Neural cell (in vitro differentiated cells): ENCODE data around the gene MTCL1. TPM values are rescaled to one million over a fixed set of nuclear protein-coding genes. Genes with fewer than 3 reads are reported as not detected.

ENCODE experiments used
- H2AFZ ChIP-seq: fragments of 200-600, 300-800 bp; sonication (generic), shearing (Covaris generic); 2 replicates; pipeline ENCODE4 v1.6.0; 2014; ENCODE audit warnings: low read depth, mild to moderate bottlenecking, antibody characterized with exemption, low read length, moderate library complexity
- H3F3A ChIP-seq: fragments of 200-600 bp; shearing (Covaris generic); 2 replicates; pipeline ENCODE4 v1.6.1; 2016; ENCODE audit warnings: mild to moderate bottlenecking, moderate library complexity, mixed read lengths, antibody characterized with exemption, low read length; ENCODE audit not compliant: insufficient read depth, poor library complexity, severe bottlenecking
- H3K27ac ChIP-seq: fragments of 200-600, 300-800 bp; sonication (generic), shearing (Covaris generic); 2 replicates; pipeline ENCODE4 v1.5.1; 2014; ENCODE audit warnings: mild to moderate bottlenecking, low read length, moderate library complexity
- H3K27me3 ChIP-seq: fragments of 300-800, 200-600 bp; sonication (generic), shearing (Covaris generic); 2 replicates; pipeline ENCODE4 v1.6.0; 2014; ENCODE audit warnings: mild to moderate bottlenecking, low read depth, low read length, moderate library complexity; ENCODE audit not compliant: insufficient read depth
- H3K36me3 ChIP-seq: fragments of 300-800, 200-600 bp; sonication (generic), shearing (Covaris generic); 2 replicates; pipeline ENCODE4 v1.5.1; 2014; ENCODE audit warnings: mild to moderate bottlenecking, antibody characterized with exemption, low read length, moderate library complexity; ENCODE audit not compliant: insufficient read depth
- H3K4me2 ChIP-seq: fragments of 300-800, 200-600 bp; sonication (generic), shearing (Covaris generic); 2 replicates; pipeline ENCODE4 v1.6.0; 2014; ENCODE audit warnings: mild to moderate bottlenecking, low read length
- H3K4me3 ChIP-seq: fragments of 300-800, 200-600 bp; sonication (generic), shearing (Covaris generic); 2 replicates; pipeline ENCODE4 v1.5.1; 2014; ENCODE audit warnings: mild to moderate bottlenecking, low read length, moderate library complexity
- H3K79me2 ChIP-seq: fragments of 200-600 bp; shearing (Covaris generic); replicated peaks from 2 replicates; pipeline ENCODE4 v1.6.0; 2014; ENCODE audit warnings: mild to moderate bottlenecking, low read length, moderate library complexity; ENCODE audit not compliant: insufficient read depth
- H3K9ac ChIP-seq: fragments of 300-800, 200-600 bp; sonication (generic), shearing (Covaris generic); 2 replicates; pipeline ENCODE4 v1.6.1; 2016; ENCODE audit warnings: mild to moderate bottlenecking, low read length, mixed read lengths
- H3K9me2 ChIP-seq: fragments of 200-600 bp; shearing (Covaris generic); 2 replicates; pipeline ENCODE4 v1.6.1; 2016; ENCODE audit warnings: mild to moderate bottlenecking, low read length, mixed read lengths; ENCODE audit not compliant: insufficient read depth
- H3K9me3 ChIP-seq: fragments of 200-600, 300-800 bp; sonication (generic), shearing (Covaris generic); 2 replicates; pipeline ENCODE4 v1.6.1; 2016; ENCODE audit warnings: mild to moderate bottlenecking, mixed run types, low read length, moderate library complexity, mixed read lengths
- H4K20me1 ChIP-seq: fragments of 200-600 bp; shearing (Covaris generic); 2 replicates; pipeline ENCODE4 v1.6.1; 2016; ENCODE audit warnings: mild to moderate bottlenecking, mixed run types; ENCODE audit not compliant: insufficient read depth
- EP300 ChIP-seq: fragments of 450-650 bp; conservative IDR thresholded peaks from 2 replicates; pipeline ENCODE4 v1.6.1; 2014; ENCODE audit warnings: antibody characterized with exemption, mild to moderate bottlenecking, moderate library complexity; ENCODE audit not compliant: poor library complexity, severe bottlenecking
- EZH2 ChIP-seq: fragments of 200-600, 300-800 bp; shearing (Covaris generic), sonication (generic); IDR thresholded peaks from 2 replicates; pipeline ENCODE4 v1.6.1; 2014; ENCODE audit warnings: antibody characterized with exemption, low read length, borderline replicate concordance, mild to moderate bottlenecking; ENCODE audit not compliant: insufficient read depth, poor library complexity, severe bottlenecking
- MXI1 ChIP-seq: fragments of 450-650 bp; conservative IDR thresholded peaks from 2 replicates; pipeline ENCODE4 v1.6.1; 2014; ENCODE audit warnings: antibody characterized with exemption, mild to moderate bottlenecking; ENCODE audit not compliant: poor library complexity, severe bottlenecking
- POLR2AphosphoS5 ChIP-seq: IDR thresholded peaks from 2 replicates; pipeline ENCODE4 v1.6.1; 2012
- RAD21 ChIP-seq: fragments of 450-650 bp; conservative IDR thresholded peaks from 2 replicates; pipeline ENCODE4 v1.6.1; 2014; ENCODE audit warnings: antibody characterized with exemption, mild to moderate bottlenecking, moderate library complexity
- SMC3 ChIP-seq: fragments of 450-650 bp; conservative IDR thresholded peaks from 2 replicates; pipeline ENCODE4 v1.6.1; 2014; ENCODE audit warnings: antibody characterized with exemption, mild to moderate bottlenecking, moderate library complexity; ENCODE audit not compliant: poor library complexity
- TAF1 ChIP-seq: IDR thresholded peaks from 2 replicates; pipeline ENCODE4 v1.6.1; 2012; ENCODE audit warnings: low read depth
- polyA plus RNA-seq: library from polyadenylated mRNA; depleted of rRNA; stranded (reverse); fragments of >200 nt; gene quantifications from 2 replicates; pipeline ENCODE4 v1.2.3, GENCODE V29; 2014
- TF ChIP-seq, protein P1 (sequence below): IDR thresholded peaks from 2 replicates; pipeline ENCODE4 v1.6.1; 2012; ENCODE audit warnings: borderline replicate concordance
- TF ChIP-seq, protein P2 (sequence below): fragments of 450-650 bp; IDR thresholded peaks from 2 replicates; pipeline ENCODE4 v1.5.1; 2014; ENCODE audit warnings: antibody characterized with exemption, mild to moderate bottlenecking, moderate library complexity; ENCODE audit not compliant: poor library complexity, severe bottlenecking

The MTCL1 gene
- polyA plus RNA-seq, 1 donor from 2014 or later: 20.8 TPM

DNA sequence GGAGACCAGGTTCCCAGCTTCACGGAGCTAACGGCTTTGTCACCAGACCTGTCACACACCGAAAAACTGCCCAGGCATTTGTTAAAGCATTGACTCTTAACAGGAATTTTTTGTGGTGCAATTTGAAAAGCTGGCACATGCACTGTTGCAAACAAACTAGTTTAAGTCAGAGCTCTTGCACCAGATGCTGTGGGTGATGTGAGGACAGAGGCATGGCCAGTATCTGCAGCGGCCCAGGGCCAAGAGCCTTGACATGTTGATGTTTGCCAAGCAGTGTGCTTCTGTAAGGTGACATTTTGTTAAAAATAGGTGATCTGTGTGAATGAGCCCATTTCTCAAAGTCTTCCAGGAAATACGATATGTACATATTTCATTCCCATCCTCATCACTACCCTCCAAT, 142.5 kb downstream of the MTCL1 start:
- no peaks in the 10 kb centered on the region for H3K9me2 ChIP-seq
- H3K27ac ChIP-seq: no peak overlapping the region
- no peaks in the 10 kb centered on the region for H3K9me3 ChIP-seq
- no peaks in the 10 kb centered on the region for H3K36me3 ChIP-seq
- H3K27me3 ChIP-seq: no peaks in the 10 kb centered on the region
- H3K79me2 ChIP-seq: no peaks in the 10 kb centered on the region
- TF ChIP-seq MXI1 (no peak), TAF1 (no peak), RAD21 (no peak), EP300 (no peak), POLR2AphosphoS5 (no peak), EZH2 (no peak), SMC3 (no peak)
- TF ChIP-seq, protein P1, sequence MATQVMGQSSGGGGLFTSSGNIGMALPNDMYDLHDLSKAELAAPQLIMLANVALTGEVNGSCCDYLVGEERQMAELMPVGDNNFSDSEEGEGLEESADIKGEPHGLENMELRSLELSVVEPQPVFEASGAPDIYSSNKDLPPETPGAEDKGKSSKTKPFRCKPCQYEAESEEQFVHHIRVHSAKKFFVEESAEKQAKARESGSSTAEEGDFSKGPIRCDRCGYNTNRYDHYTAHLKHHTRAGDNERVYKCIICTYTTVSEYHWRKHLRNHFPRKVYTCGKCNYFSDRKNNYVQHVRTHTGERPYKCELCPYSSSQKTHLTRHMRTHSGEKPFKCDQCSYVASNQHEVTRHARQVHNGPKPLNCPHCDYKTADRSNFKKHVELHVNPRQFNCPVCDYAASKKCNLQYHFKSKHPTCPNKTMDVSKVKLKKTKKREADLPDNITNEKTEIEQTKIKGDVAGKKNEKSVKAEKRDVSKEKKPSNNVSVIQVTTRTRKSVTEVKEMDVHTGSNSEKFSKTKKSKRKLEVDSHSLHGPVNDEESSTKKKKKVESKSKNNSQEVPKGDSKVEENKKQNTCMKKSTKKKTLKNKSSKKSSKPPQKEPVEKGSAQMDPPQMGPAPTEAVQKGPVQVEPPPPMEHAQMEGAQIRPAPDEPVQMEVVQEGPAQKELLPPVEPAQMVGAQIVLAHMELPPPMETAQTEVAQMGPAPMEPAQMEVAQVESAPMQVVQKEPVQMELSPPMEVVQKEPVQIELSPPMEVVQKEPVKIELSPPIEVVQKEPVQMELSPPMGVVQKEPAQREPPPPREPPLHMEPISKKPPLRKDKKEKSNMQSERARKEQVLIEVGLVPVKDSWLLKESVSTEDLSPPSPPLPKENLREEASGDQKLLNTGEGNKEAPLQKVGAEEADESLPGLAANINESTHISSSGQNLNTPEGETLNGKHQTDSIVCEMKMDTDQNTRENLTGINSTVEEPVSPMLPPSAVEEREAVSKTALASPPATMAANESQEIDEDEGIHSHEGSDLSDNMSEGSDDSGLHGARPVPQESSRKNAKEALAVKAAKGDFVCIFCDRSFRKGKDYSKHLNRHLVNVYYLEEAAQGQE: no peak
- TF ChIP-seq, protein P2, sequence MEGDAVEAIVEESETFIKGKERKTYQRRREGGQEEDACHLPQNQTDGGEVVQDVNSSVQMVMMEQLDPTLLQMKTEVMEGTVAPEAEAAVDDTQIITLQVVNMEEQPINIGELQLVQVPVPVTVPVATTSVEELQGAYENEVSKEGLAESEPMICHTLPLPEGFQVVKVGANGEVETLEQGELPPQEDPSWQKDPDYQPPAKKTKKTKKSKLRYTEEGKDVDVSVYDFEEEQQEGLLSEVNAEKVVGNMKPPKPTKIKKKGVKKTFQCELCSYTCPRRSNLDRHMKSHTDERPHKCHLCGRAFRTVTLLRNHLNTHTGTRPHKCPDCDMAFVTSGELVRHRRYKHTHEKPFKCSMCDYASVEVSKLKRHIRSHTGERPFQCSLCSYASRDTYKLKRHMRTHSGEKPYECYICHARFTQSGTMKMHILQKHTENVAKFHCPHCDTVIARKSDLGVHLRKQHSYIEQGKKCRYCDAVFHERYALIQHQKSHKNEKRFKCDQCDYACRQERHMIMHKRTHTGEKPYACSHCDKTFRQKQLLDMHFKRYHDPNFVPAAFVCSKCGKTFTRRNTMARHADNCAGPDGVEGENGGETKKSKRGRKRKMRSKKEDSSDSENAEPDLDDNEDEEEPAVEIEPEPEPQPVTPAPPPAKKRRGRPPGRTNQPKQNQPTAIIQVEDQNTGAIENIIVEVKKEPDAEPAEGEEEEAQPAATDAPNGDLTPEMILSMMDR: no peak
- H4K20me1 ChIP-seq: no peaks in the 10 kb centered on the region
- no peaks in the 10 kb centered on the region for H3F3A ChIP-seq
- no peak overlapping the region for H3K4me3 ChIP-seq
- H3K9ac ChIP-seq: no peak overlapping the region
- H3K4me2 ChIP-seq: no peak overlapping the region
- H2AFZ ChIP-seq: no peak overlapping the region

DNA sequence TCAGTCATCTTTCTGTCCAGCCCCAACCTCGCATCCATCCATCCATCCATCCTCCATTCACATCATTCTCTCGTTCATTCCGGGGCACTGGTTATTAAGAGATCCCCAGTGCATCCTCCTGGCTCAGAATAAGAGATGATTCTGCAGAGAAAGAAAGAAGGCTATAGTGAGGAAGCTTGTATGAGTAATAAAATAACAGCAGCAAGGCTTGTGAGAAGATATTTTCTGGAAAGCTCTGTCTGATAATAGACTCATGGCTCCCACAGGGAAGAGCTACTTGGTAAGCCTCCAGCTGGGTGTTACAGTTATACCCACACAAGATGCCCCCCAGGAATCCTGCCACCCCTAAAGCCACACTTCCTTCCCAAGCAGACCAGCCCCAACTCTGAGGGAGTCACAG, 143.2 kb downstream of the MTCL1 start:
- H3K9ac ChIP-seq: no peak overlapping the region
- no peaks in the 10 kb centered on the region for H4K20me1 ChIP-seq
- no peak overlapping the region for H3K4me2 ChIP-seq
- no peaks in the 10 kb centered on the region for H3K36me3 ChIP-seq
- H3K79me2 ChIP-seq: no peaks in the 10 kb centered on the region
- H3F3A ChIP-seq: no peaks in the 10 kb centered on the region
- H3K27me3 ChIP-seq: no peaks in the 10 kb centered on the region
- TF ChIP-seq POLR2AphosphoS5: no peak
- no peak for TF ChIP-seq MXI1
- no peak for TF ChIP-seq EZH2
- no peak for TF ChIP-seq SMC3
- TF ChIP-seq, protein P2: no peak
- TF ChIP-seq RAD21: no peak
- TF ChIP-seq, protein P1: no peak
- no peak for TF ChIP-seq TAF1
- no peak for TF ChIP-seq EP300
- H3K27ac ChIP-seq: no peak overlapping the region
- H3K9me2 ChIP-seq: no peaks in the 10 kb centered on the region
- no peak overlapping the region for H2AFZ ChIP-seq
- H3K9me3 ChIP-seq: no peaks in the 10 kb centered on the region
- H3K4me3 ChIP-seq: no peak overlapping the region
